HepG2 (cell line): Measurements from ENCODE around the gene SPATC1L.

Source experiments
- ASH2L ChIP-seq: fragments of 300-600, 200-600 bp; sonication (generic); IDR thresholded peaks from 2 replicates; pipeline ENCODE4 v1.7.0; 2017; ENCODE audit warnings: low read depth, mild to moderate bottlenecking, moderate library complexity, mixed read lengths, low read length; ENCODE audit not compliant: insufficient read length
- CBX1 ChIP-seq: IDR thresholded peaks from one replicate; pipeline ENCODE4 v1.6.1; 2016; ENCODE audit warnings: antibody characterized with exemption, low read depth
- MAX ChIP-seq: IDR thresholded peaks from 2 replicates; pipeline ENCODE4 v1.6.1; 2012; ENCODE audit warnings: inconsistent platforms
- MIXL1 ChIP-seq: IDR thresholded peaks from 2 replicates; pipeline ENCODE4 v1.6.1; 2016
- MLX ChIP-seq: IDR thresholded peaks from 2 replicates; pipeline ENCODE4 v1.6.1; 2016
- SRSF4 ChIP-seq: fragments of 200-400 bp; formaldehyde crosslinking; IDR thresholded peaks from one replicate; pipeline ENCODE4 v1.6.1; 2018; ENCODE audit warnings: mild to moderate bottlenecking, low read depth, low read length, moderate library complexity; ENCODE audit not compliant: poor library complexity, severe bottlenecking
- YEATS4 ChIP-seq: sonication (generic); formaldehyde crosslinking; IDR thresholded peaks from 2 replicates; pipeline ENCODE4 v1.4.0; 2020; ENCODE audit warnings: missing genetic modification reagents, borderline replicate concordance
- ZC3H4 ChIP-seq: sonication (generic); formaldehyde crosslinking; IDR thresholded peaks from 2 replicates; pipeline ENCODE4 v1.4.0; 2020; ENCODE audit warnings: missing genetic modification reagents, borderline replicate concordance

GRCh38 chr21:46222436-46223116 is 38.3 kb upstream of the SPATC1L start:
- TF ChIP-seq MIXL1 (CRISPR knock-in tag) (no peak), CBX1 (no peak), MLX (CRISPR knock-in tag) (no peak), ASH2L (no peak), ZC3H4 (no peak), YEATS4 (CRISPR knock-in tag) (no peak), MAX (no peak), SRSF4 (no peak)
